Psoas muscle (tissue), 8 donors: Measurements from ENCODE around the gene ZDHHC7. TPM values are rescaled to one million over a fixed set of nuclear protein-coding genes. Genes with fewer than 3 reads are reported as not detected.

Source experiments
- ATAC-seq, 4 donors: fragments of 200-7000 bp; cut with Tn5 transposase; one replicate each; pipeline ENCODE4 v1.9.1; 2020; ENCODE audit warnings: moderate library complexity in 3 of 4, mild to moderate bottlenecking in 2 of 4
- DNase-seq, 2 donors: peaks; one replicate each; pipeline ENCODE4 v3.0.0-alpha.2; 2020
- H3K27ac ChIP-seq: fragments of 200-600 bp; one replicate; pipeline ENCODE4 v1.8.0; 2022
- H3K27me3 ChIP-seq, 3 donors: fragments of 200-600 bp in 1 of 3; one replicate each; pipeline versions ENCODE4 v1.6.1 to v1.8.0; 2013 to 2022; ENCODE audit warnings: low read length in 2 of 3, mild to moderate bottlenecking in 2 of 3, moderate library complexity in 1 of 3; ENCODE audit not compliant: insufficient read depth in 3 of 3
- H3K36me3 ChIP-seq, 2 donors: fragments of 200-600 bp in 1 of 2; one replicate each; pipeline versions ENCODE4 v1.6.1 to v1.8.0; 2013 to 2022; ENCODE audit warnings: low read depth in 1 of 2, mild to moderate bottlenecking in 1 of 2, moderate library complexity in 1 of 2; ENCODE audit not compliant: insufficient read depth in 1 of 2
- H3K4me1 ChIP-seq: fragments of 200-600 bp; one replicate; pipeline ENCODE4 v1.8.0; 2022
- H3K4me3 ChIP-seq: fragments of 200-600 bp; one replicate; pipeline ENCODE4 v1.8.0; 2022; ENCODE audit warnings: mild to moderate bottlenecking
- H3K9me3 ChIP-seq: fragments of 200-600 bp; one replicate; pipeline ENCODE4 v1.8.0; 2022
- CTCF ChIP-seq: fragments of 200-600 bp; IDR thresholded peaks from one replicate; pipeline ENCODE4 v1.8.0; 2022; ENCODE audit warnings: antibody characterized with exemption
- WGBS, 3 donors: extraction: QIAGEN DNeasy Blood & Tissue Kit; methylation state at CpG; one replicate each; pipeline versions ENCODE4 v1.1.6 to v1.1.7; 2013; 5-methylcytosine and 5-hydroxymethylcytosine counted together
- intact Hi-C, 2 donors: fragments of 100-400 bp; cut with DNase I; formaldehyde crosslinking; loops; one replicate each; pipeline versions ENCODE4 v1.11.0 to v1.14.2; 2022
- polyA plus RNA-seq, 3 donors: library from polyadenylated mRNA; stranded (reverse); fragments of 200-250 nt; gene quantifications; one replicate each; pipeline ENCODE4 v1.2.3, GENCODE V29; 2013
- total RNA-seq, 4 donors: library from RNA; stranded (reverse); fragmentation: NEBNext Ultra II Directional in 2 of 4; extraction: Animal tissue kit (Norgen Biotek cat#: 25700) in 2 of 4; gene quantifications; one replicate each; pipeline versions ENCODE4 v1.2.1 to v1.2.4, GENCODE V29; 2021 to 2023
- donor health status: healthy with polysubstance abuse.
- donor health status: DM: no; HTN: no; CAD: no; lungs with moderate emphysema.
- donor health status: Bipolar disorder and iron deficiency.
- donor health status: healthy.
- donor health status: DM: yes; HTN: yes; CAD: no.
- donor health status: DM: no; HTN: no; CAD: no.
- donor health status: DM: no; HTN: no; CAD: no.
- donor health status: DM: yes; HTN: yes; CAD: no.

ZDHHC7 gene
- total and polyA plus RNA-seq, 7 donors = 19.7 to 96.0 (median 38.0) TPM

DNA sequence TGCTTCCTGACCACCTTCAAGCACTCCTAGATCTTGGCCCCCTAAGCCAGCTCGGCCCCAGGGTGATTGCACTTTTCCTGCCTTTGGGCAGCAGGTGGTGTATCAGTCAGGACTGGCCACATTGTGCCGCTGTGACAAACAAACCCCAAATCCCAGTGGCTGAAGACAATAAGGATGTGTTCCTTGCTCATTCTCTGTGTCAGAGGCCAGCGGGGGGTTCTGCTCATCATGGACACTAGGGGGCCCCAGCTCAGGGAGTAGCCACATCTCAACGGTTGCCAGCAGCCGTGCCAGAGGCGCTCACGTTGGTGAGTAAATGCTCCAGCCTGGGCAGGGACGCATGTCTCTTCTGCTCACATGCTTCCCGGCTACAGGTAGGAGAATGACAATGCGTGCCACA lies 60.4 kb downstream of the ZDHHC7 start:
- intact Hi-C loops = loop anchor here (5.0 kb wide), 2 partner anchors 194 to 199 kb away; no protein-coding TSS in a partner anchor
- 78 to 88% (median 80%) methylated on average over 10 of the region's 10 CpGs for WGBS, 3 donors
- Histone ChIP-seq H3K27ac (no peak overlapping the region), H3K36me3 (no peaks in the 10 kb centered on the region), H3K9me3 (no peaks in the 10 kb centered on the region), H3K4me3 (no peak overlapping the region), H3K4me1 (peaks cover 6% of the 10 kb centered on the region), H3K27me3 (no peaks in the 10 kb centered on the region)
- peak; percentile 14 for TF ChIP-seq CTCF
- DNase-seq = no peak
- ATAC-seq = peak in 1 of 4 donors; percentile 34

GRCh38 chr16:84949772-84950436 lies 61.4 kb downstream of the ZDHHC7 start:
- intact Hi-C loops = loop anchor here (5.0 kb wide), 2 partner anchors 193 to 198 kb away; no protein-coding TSS in a partner anchor
- ATAC-seq = no peak
- no peak overlapping the region for H3K4me3 ChIP-seq
- no peak for DNase-seq
- H3K36me3 ChIP-seq = no peaks in the 10 kb centered on the region
- H3K27ac ChIP-seq = no peak overlapping the region
- H3K4me1 ChIP-seq = peaks cover 6% of the 10 kb centered on the region
- no peaks in the 10 kb centered on the region for H3K27me3 ChIP-seq
- 81 to 86% (median 85%) methylated on average over 10 of the region's 10 CpGs for WGBS, 3 donors
- TF ChIP-seq CTCF = no peak
- no peaks in the 10 kb centered on the region for H3K9me3 ChIP-seq

DNA sequence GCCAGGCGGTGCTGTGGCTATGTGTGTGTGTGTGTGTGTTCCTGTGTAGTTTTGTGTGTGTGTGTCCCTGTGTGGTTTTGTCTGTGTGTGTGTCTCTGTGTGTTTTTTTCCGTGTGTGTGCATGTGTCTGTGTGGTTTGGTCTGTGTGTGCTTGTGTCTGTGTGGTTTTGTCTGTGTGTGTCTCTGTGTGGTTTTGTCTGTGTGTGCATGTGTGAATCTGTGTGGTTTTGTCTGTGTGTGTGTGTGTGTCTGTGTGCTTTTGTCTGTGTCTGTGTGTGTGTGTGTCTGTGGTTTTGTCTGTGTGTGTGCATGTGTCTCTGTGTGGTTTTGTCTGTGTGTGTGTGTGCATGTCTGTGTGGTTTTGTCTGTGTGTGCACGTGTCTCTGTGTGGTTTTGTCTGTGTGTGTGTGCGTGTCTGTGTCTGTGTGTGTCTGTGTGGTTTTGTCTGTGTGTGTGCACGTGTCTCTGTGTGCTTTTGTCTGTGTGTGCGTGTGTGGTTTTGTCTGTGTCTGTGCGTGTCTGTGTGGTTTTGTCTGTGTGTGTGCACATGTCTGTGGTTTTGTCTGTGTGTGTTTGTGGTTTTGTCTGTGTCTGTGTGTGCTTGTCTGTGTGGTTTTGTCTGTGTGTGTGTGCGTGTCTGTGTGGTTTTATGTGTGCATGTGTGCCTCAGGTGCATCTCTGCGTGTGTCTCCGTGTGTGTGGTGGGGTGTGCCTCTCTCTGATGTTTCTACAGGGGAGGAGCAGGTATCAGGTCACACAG lies 62.3 kb downstream of the ZDHHC7 start:
- TF ChIP-seq CTCF = no peak

DNA sequence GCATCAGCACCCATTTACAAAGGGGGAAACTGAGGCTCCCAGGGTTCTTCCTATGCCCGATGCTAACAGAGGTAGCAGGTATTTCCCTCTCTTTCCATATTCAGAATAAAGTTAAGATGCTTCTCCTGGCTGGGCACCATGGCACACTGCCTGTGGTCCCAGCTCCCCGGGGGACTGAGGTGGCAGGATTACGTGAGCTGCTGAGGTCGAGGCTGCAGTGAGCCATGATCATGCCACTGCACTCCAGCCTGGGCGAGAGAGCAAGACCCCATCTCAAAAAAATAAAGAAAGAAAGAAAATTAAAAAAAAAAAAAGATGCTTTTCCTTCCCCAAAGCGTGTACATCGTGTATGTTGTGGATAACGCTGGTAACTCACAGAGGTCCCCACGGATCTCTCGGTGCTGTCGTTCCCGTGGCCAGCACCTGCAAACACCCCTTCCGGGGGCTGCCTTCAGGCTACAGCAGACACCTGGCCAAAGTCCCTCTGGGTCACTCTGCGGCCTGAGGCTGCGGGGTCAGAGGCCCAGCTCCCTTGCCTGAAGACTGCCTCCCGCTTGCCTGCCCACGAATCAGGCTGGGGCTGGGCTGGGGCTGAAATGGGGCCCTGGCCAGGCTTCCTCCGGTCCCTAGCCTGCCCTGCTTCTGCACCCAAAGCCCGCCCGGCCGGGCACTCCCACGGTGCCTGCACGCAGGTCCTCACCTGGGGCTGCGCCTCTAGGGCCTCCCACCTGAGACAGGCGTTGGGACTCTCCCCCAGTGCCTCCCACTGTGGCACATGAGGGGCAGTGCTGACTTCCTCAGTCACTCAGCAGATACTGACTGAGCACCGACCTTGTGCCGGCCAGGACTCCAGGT lies 63.1 kb downstream of the ZDHHC7 start:
- no peaks in the 10 kb centered on the region for H3K36me3 ChIP-seq
- intact Hi-C loops = no loop called here
- no peak for ATAC-seq
- peaks cover 6% of the 10 kb centered on the region for H3K4me1 ChIP-seq
- WGBS, 3 donors = 85 to 88% (median 88%) methylated on average over 22 to 27 of the region's 27 CpGs
- TF ChIP-seq CTCF = no peak
- no peaks in the 10 kb centered on the region for H3K9me3 ChIP-seq
- no peak overlapping the region for H3K4me3 ChIP-seq
- DNase-seq = no peak
- no peaks in the 10 kb centered on the region for H3K27me3 ChIP-seq
- no peak overlapping the region for H3K27ac ChIP-seq

More for the DNA sequence above, 62.3 kb downstream of the ZDHHC7 start:
- ATAC-seq = no peak
- Histone ChIP-seq H3K27ac (no peak overlapping the region), H3K4me3 (no peak overlapping the region), H3K9me3 (no peaks in the 10 kb centered on the region), H3K27me3 (no peaks in the 10 kb centered on the region), H3K36me3 (no peaks in the 10 kb centered on the region), H3K4me1 (peaks cover 6% of the 10 kb centered on the region)
- DNase-seq = no peak
- WGBS, 3 donors = 72 to 84% (median 82%) methylated on average over 10 of the region's 10 CpGs
- intact Hi-C loops = no loop called here
